Endothelial cell of umbilical vein (primary cell): ENCODE data around the gene CCDC3. TPM values are rescaled to one million over a fixed set of nuclear protein-coding genes. Genes with fewer than 3 reads are reported as not detected.

Experiments used
- BruUV-seq: library from RNA; stranded (reverse); fragments of 400-500 nt; replicated peaks from 2 replicates; lab custom pipeline; 2021; lab: Mats Ljungman, UMichigan
- CTCF ChIA-PET: fragments of 300-600, 350-600 bp; sonication (Branson Sonifier 250); formaldehyde crosslinking; loops from one replicate; lab custom pipeline; 2021; ENCODE audit warnings: antibody characterized with exemption, inconsistent platforms; lab: Charles Lee
- POLR2A ChIA-PET: fragments of 300-600, 350-600 bp; sonication (Branson Sonifier 250); formaldehyde crosslinking; loops from one replicate; lab custom pipeline; 2021; ENCODE audit warnings: antibody characterized with exemption, inconsistent platforms; lab: Charles Lee
- DNase-seq: peaks from one replicate; pipeline ENCODE4 v3.0.0-alpha.2; 2011; ENCODE audit warnings: low read depth, low spot score
- FAIRE-seq: peaks from 2 replicates; lab custom pipeline; 2011; peaks lifted over from hg19 to GRCh38; lab: Jason Lieb, UNC
- H2AFZ ChIP-seq: 2 replicates; pipeline ENCODE4 v1.6.0; 2012; ENCODE audit warnings: low read depth, low read length, control low read depth, inconsistent platforms
- H3K27ac ChIP-seq: 2 replicates; pipeline ENCODE4 v1.5.1; 2011; ENCODE audit warnings: low read depth, mild to moderate bottlenecking, control low read depth, low read length, moderate library complexity; ENCODE audit not compliant: insufficient read depth
- H3K27me3 ChIP-seq, 2 experiments: 2 replicates each; pipeline versions ENCODE4 v1.6.0 to v1.6.1; 2011; ENCODE audit warnings: low read length in 2 of 2, mixed read lengths in 1 of 2; ENCODE audit not compliant: control insufficient read depth in 2 of 2, insufficient read depth in 2 of 2
- H3K36me3 ChIP-seq, 2 experiments: 2 replicates in 1 of 2; 3 replicates in 1 of 2; pipeline ENCODE4 v1.5.1; 2011; ENCODE audit warnings: low read length in 2 of 2, mild to moderate bottlenecking in 1 of 2, moderate library complexity in 1 of 2; ENCODE audit not compliant: control insufficient read depth in 2 of 2, insufficient read depth in 2 of 2; ENCODE audit errors: extremely low read depth in 1 of 2
- H3K4me1 ChIP-seq: 3 replicates; pipeline ENCODE4 v1.5.1; 2011; ENCODE audit warnings: mild to moderate bottlenecking, low read length; ENCODE audit not compliant: control insufficient read depth, insufficient read depth; ENCODE audit errors: extremely low read depth
- H3K4me2 ChIP-seq: 2 replicates; pipeline ENCODE4 v1.6.1; 2011; ENCODE audit warnings: low read length, control low read depth, mixed read lengths; ENCODE audit not compliant: insufficient read depth
- H3K4me3 ChIP-seq, 3 experiments: fragments of 200-600 bp in 1 of 3; sonication (generic), shearing (Covaris generic) in 1 of 3; replicated peaks in 1 of 3; 2 replicates each; pipeline ENCODE4 v1.5.1; 2011 to 2016; ENCODE audit warnings: control low read depth in 3 of 3, low read length in 3 of 3, mild to moderate bottlenecking in 2 of 3, inconsistent platforms in 1 of 3, low read depth in 1 of 3, moderate library complexity in 1 of 3; ENCODE audit not compliant: insufficient read depth in 1 of 3
- H3K79me2 ChIP-seq: 2 replicates; pipeline ENCODE4 v1.6.0; 2012; ENCODE audit warnings: low read length, inconsistent platforms; ENCODE audit not compliant: control insufficient read depth, insufficient read depth
- H3K9ac ChIP-seq: replicated peaks from 2 replicates; pipeline ENCODE3; 2011; ENCODE audit warnings: low read length, control low read depth; ENCODE audit not compliant: insufficient read depth; ENCODE audit errors: extremely low read depth
- H3K9me1 ChIP-seq: replicated peaks from 3 replicates; pipeline ENCODE4 v1.6.0; 2011; ENCODE audit warnings: mild to moderate bottlenecking, low read length; ENCODE audit not compliant: control insufficient read depth, insufficient read depth; ENCODE audit errors: extremely low read depth
- H3K9me3 ChIP-seq: replicated peaks from 2 replicates; pipeline ENCODE4 v1.5.1; 2012; ENCODE audit warnings: low read length, inconsistent platforms; ENCODE audit not compliant: control insufficient read depth, insufficient read depth
- H4K20me1 ChIP-seq: replicated peaks from 2 replicates; pipeline ENCODE3; 2011; ENCODE audit warnings: mild to moderate bottlenecking, low read length; ENCODE audit not compliant: control insufficient read depth, insufficient read depth; ENCODE audit errors: extremely low read depth
- CTCF ChIP-seq, 2 donors: IDR thresholded peaks; 1 replicate in 1 of 2; 2 replicates in 1 of 2; pipeline ENCODE4 v1.5.1; 2011; ENCODE audit warnings: low read length in 2 of 2, mild to moderate bottlenecking in 2 of 2, moderate library complexity in 2 of 2, control low read depth in 1 of 2, inconsistent platforms in 1 of 2, low read depth in 1 of 2; ENCODE audit not compliant: insufficient read depth in 1 of 2; ENCODE audit errors: extremely low read depth in 1 of 2
- EZH2 ChIP-seq: IDR thresholded peaks from 2 replicates; pipeline ENCODE4 v1.6.1; 2012; ENCODE audit warnings: borderline replicate concordance, low read depth, mild to moderate bottlenecking, moderate library complexity, low read length, inconsistent platforms; ENCODE audit not compliant: severe bottlenecking
- FOS ChIP-seq: IDR thresholded peaks from 2 replicates; pipeline ENCODE4 v1.6.1; 2011; ENCODE audit warnings: mild to moderate bottlenecking, low read length, moderate library complexity, borderline replicate concordance; ENCODE audit not compliant: insufficient read depth
- GATA2 ChIP-seq: IDR thresholded peaks from 2 replicates; pipeline ENCODE4 v1.7.0; 2011; ENCODE audit warnings: low read depth, mild to moderate bottlenecking, moderate library complexity, mixed read lengths, low read length; ENCODE audit not compliant: insufficient read length, insufficient read depth
- JUN ChIP-seq: IDR thresholded peaks from 2 replicates; pipeline ENCODE4 v1.6.1; 2011; ENCODE audit warnings: borderline replicate concordance, low read depth; ENCODE audit not compliant: insufficient read length, insufficient read depth
- MAX ChIP-seq: IDR thresholded peaks from 2 replicates; pipeline ENCODE4 v1.6.1; 2011; ENCODE audit not compliant: insufficient read depth, insufficient read length
- MYC ChIP-seq: IDR thresholded peaks from one replicate; pipeline ENCODE4 v1.6.1; 2011; ENCODE audit warnings: mild to moderate bottlenecking, low read depth, low read length
- POLR2A ChIP-seq: IDR thresholded peaks from 2 replicates; pipeline ENCODE4 v1.6.1; 2012; ENCODE audit warnings: low read depth, mild to moderate bottlenecking, control low read depth, low read length
- POLR2AphosphoS5 ChIP-seq: IDR thresholded peaks from 2 replicates; pipeline ENCODE4 v1.6.1; 2012; ENCODE audit warnings: low read depth, mild to moderate bottlenecking, control low read depth, low read length, moderate library complexity; ENCODE audit not compliant: insufficient read depth
- dilution Hi-C: fragments of 300-500 bp; cut with MboI; formaldehyde crosslinking; loops from one replicate; pipeline ENCODE4 v1.15.0; 2019; ENCODE audit warnings: low sequenced_read_pairs; ENCODE audit not compliant: extremely low pct_ligation_motif_present
- intact Hi-C: fragments of 100-400 bp; cut with micrococcal nuclease; formaldehyde crosslinking; loops from one replicate; pipeline ENCODE4 v1.10.0; 2022
- polyA plus RNA-seq, 4 experiments: library from polyadenylated mRNA; depleted of rRNA in 3 of 4; stranded (reverse) in 3 of 4; unstranded in 1 of 4; fragments of >200 nt; gene quantifications; 2 replicates each; pipeline versions ENCODE4 v1.2.1 to v1.2.3, GENCODE V29; 2011 to 2012; ENCODE audit warnings: missing spikeins in 1 of 4
- total RNA-seq: library from RNA; stranded (reverse); gene quantifications from 2 replicates; pipeline ENCODE4 v1.2.3, GENCODE V29; 2021

The CCDC3 gene
- total and polyA plus RNA-seq, 2 donors (not counting 3 experiments of a cell fraction or from before 2014, with no cell fraction given): 0.90 to 1.4 TPM

GRCh38 chr10:13051126-13051694, 49.7 kb upstream of the CCDC3 start:
- FAIRE-seq (no peak), DNase-seq (no peak)
- ChIA-PET POLR2A (no interaction called here), CTCF (no interaction called here)
- Histone ChIP-seq H3K27ac (no peak overlapping the region), H3K9me1 (no peaks in the 10 kb centered on the region), H3K27me3 (no peaks in the 10 kb centered on the region), H3K4me3 (no peak overlapping the region), H2AFZ (no peak overlapping the region), H3K4me2 (no peak overlapping the region), H3K9me3 (no peaks in the 10 kb centered on the region), H3K9ac (no peak overlapping the region), H3K79me2 (no peaks in the 10 kb centered on the region), H4K20me1 (no peaks in the 10 kb centered on the region), H3K4me1 (no peaks in the 10 kb centered on the region), H3K36me3 (no peaks in the 10 kb centered on the region)
- intact Hi-C loops: no loop called here
- dilution Hi-C loops: no loop called here
- no TSS peak for BruUV-seq
- TF ChIP-seq EZH2 (no peak), MYC (no peak), JUN (no peak), CTCF (IDR thresholded peaks at IDR 0.05; ENCODE audit: extremely low read depth in 1 of 2, insufficient read depth in 1 of 2, low read depth in 1 of 2, low read length in 2 of 2) (no peak), POLR2AphosphoS5 (no peak), GATA2 (no peak), MAX (no peak), POLR2A (no peak), FOS (no peak)
